Right atrium auricular region (tissue), 2 donors: ENCODE results near the gene TIPARP. TPM values are rescaled to one million over a fixed set of nuclear protein-coding genes. Genes with fewer than 3 reads are reported as not detected.

ENCODE experiments used
- DNase-seq: peaks from one replicate; pipeline ENCODE4 v3.0.0-alpha.2; 2019; ENCODE audit warnings: low spot score
- H3K27ac ChIP-seq, 2 donors: fragments of 200-600 bp; sonication (generic); 1 replicate in 1 of 2; 2 replicates in 1 of 2; pipeline ENCODE4 v1.5.1; 2016 to 2019
- H3K27me3 ChIP-seq, 2 donors: fragments of 200-600 bp; sonication (generic); one replicate each; pipeline versions ENCODE4 v1.5.1 to v1.6.0; 2017 to 2019
- H3K36me3 ChIP-seq: fragments of 200-600 bp; sonication (generic); one replicate; pipeline ENCODE4 v1.5.1; 2016
- H3K4me1 ChIP-seq, 2 donors: fragments of 200-600 bp; sonication (generic); one replicate each; pipeline versions ENCODE4 v1.5.1 to v1.6.0; 2017 to 2019
- H3K4me3 ChIP-seq, 2 donors: fragments of 200-600 bp; sonication (generic); 1 replicate in 1 of 2; 2 replicates in 1 of 2; pipeline ENCODE4 v1.5.1; 2017 to 2019; ENCODE audit warnings: mild to moderate bottlenecking in 1 of 2, moderate library complexity in 1 of 2
- H3K9me3 ChIP-seq, 2 donors: fragments of 200-600 bp; sonication (generic); one replicate each; pipeline ENCODE4 v1.5.1; 2019
- CTCF ChIP-seq, 2 donors: fragments of 200-600 bp; sonication (generic); IDR thresholded peaks; one replicate each; pipeline ENCODE4 v1.5.1; 2019; ENCODE audit warnings: antibody characterized with exemption in 2 of 2
- total RNA-seq, 2 donors: library from RNA; depleted of rRNA; stranded (reverse); fragments of >200 nt; gene quantifications; one replicate each; pipeline ENCODE4 v1.1.0, GENCODE V29; 2016

The TIPARP gene
- total RNA-seq, 2 donors from 2014 or later: 39.9 to 47.2 TPM

DNA sequence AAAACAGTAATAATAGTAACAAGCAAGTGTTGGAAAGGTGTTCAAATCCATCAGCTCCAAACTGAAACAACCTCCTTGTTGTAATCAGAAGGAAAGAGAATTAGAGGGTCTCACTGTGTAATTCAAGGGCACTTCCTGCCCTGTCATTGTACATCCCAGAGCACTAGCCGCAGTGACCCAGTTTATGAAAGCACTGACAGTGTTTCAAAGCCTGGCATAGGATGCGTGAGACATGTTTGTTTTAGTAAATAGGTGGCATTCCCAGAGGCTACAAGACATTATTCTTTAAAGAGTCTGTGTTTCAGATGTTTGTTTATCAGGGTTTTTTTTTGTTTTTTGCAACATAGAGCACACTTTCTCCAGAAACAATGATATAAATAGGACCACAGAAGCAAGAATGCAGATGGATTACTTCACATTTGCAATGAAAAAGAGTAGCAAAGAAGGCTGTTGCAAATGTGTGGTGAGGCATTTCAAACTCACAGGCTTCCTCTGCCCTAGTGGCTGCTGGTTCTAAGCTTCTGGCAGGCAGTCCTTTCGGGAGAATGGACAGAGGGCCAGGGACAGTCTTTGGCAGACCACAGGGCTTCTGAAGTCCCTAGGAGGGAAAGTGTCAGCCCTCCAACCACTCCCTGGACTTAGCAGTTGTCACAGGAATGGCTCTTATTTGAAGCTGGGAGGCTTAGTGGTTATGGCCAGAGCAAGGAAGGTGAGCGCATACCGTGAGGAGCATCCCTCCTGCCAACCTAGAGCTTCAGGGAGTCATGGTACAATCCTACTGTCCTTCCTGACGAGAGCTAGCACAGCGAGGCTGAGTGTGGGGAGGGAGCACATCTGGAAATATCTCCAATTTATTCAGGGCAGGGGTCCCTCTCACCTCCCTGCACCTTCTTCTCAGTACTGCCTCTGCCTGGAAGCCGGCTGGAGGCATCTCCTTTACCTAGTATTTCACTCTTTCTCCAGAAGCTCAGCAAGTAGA, 31.4 kb upstream of the TIPARP start:
- Histone ChIP-seq H3K36me3 (no peaks in the 10 kb centered on the region), H3K4me1 (no peaks in the 10 kb centered on the region), H3K4me3 (no peak overlapping the region), H3K27ac (no peak overlapping the region), H3K27me3 (no peaks in the 10 kb centered on the region), H3K9me3 (peaks cover 0 to 3% of the 10 kb centered on the region in 2 donors)
- DNase-seq: no peak
- no peak for TF ChIP-seq CTCF (IDR thresholded peaks at IDR 0.05)

DNA sequence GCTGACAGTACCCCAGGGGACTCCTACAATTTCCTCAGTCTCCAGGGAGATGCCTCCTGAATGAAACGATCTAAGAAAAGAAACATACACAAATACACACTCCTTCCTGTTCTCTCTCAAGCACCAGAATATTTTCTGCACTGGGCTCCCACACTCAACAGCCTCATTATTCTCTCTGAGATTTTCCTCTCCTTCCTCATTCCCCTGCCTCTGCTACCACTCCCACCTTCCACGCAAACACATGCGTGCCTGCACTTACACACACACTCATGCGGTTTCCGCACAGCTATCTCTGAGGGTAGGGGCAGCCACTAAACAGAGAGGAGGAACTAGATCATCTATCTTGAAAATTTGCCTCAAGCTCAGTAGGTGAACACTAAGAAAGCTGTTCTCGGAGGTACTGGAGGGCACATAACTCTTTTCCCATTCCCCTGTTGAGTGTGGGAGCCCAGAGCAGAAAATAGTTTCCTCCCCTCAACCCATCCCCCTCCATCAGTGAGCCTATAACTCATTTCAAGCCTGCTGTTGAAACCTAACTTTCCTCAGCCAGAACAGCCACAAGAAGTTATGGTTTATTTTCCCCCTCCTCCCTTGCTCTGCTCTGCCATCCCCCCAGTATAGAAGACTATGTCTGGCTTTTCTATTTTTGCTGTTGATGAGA, 30.5 kb upstream of the TIPARP start:
- H3K27me3 ChIP-seq: no peaks in the 10 kb centered on the region
- H3K4me1 ChIP-seq: no peaks in the 10 kb centered on the region
- H3K9me3 ChIP-seq: peaks cover 0 to 3% of the 10 kb centered on the region in 2 donors
- TF ChIP-seq CTCF (IDR thresholded peaks at IDR 0.05): no peak
- no peaks in the 10 kb centered on the region for H3K36me3 ChIP-seq
- no peak overlapping the region for H3K4me3 ChIP-seq
- DNase-seq: no peak
- H3K27ac ChIP-seq: no peak overlapping the region

GRCh38 chr3:156644958-156645357, 29.4 kb upstream of the TIPARP start:
- Histone ChIP-seq H3K4me1 (no peaks in the 10 kb centered on the region), H3K4me3 (no peak overlapping the region), H3K27ac (no peak overlapping the region), H3K27me3 (no peaks in the 10 kb centered on the region), H3K9me3 (peaks cover 0 to 3% of the 10 kb centered on the region in 2 donors), H3K36me3 (no peaks in the 10 kb centered on the region)
- no peak for TF ChIP-seq CTCF (IDR thresholded peaks at IDR 0.05)
- no peak for DNase-seq

- no peak overlapping the region for H3K4me3 ChIP-seq
- peaks cover 0 to 3% of the 10 kb centered on the region in 2 donors for H3K9me3 ChIP-seq
- TF ChIP-seq CTCF (IDR thresholded peaks at IDR 0.05): no peak
- no peaks in the 10 kb centered on the region for H3K27me3 ChIP-seq
- DNase-seq: no peak
- no peak overlapping the region for H3K27ac ChIP-seq
- H3K36me3 ChIP-seq: no peaks in the 10 kb centered on the region
- no peaks in the 10 kb centered on the region for H3K4me1 ChIP-seq
These were observed 27.4 kb upstream of the TIPARP start for GRCh38 chr3:156646958-156647357.

DNA sequence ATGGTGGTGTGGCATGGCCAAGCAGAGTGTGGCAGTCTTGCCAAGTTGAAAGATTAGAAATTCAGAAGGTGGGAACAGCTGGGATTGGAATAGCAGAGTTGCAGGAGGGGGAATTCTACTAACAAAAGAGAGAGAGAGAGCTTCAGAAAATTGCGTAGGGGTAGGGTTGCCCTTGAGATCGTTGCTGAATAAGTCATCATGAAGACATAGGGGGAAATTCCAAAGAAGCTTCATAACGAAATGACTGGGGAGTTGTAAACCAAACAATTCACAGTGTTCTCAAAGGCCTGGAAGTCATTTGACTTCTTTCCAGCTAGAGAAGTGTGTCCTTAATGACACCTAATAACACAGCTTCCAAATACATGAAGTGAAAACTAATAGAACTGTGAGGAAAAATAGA, 26.3 kb upstream of the TIPARP start:
- Histone ChIP-seq H3K9me3 (peaks cover 0 to 3% of the 10 kb centered on the region in 2 donors), H3K36me3 (no peaks in the 10 kb centered on the region), H3K27ac (no peak overlapping the region), H3K27me3 (no peaks in the 10 kb centered on the region), H3K4me1 (no peaks in the 10 kb centered on the region), H3K4me3 (no peak overlapping the region)
- no peak for TF ChIP-seq CTCF (IDR thresholded peaks at IDR 0.05)
- no peak for DNase-seq
